ENCODE results near the gene NXPH1.
A peak's percentile ranks its signal among the peaks of the same experiment; 100 is the strongest.

NXPH1 gene

GRCh38 chr7:8433477-8434289 lies at the start of gene NXPH1:
Gene NXPH1, plus strand, starts transcription at chr7:8433609.
- DNase-seq: peak; percentile 40 to 67

- DNase-seq: no peak
Measured at GRCh38 chr7:8384901-8385300, 48.5 kb upstream of the NXPH1 start.

- DNase-seq: no peak
Measured at GRCh38 chr7:8386926-8387550, 46.4 kb upstream of the NXPH1 start.

- DNase-seq: no peak
Measured at GRCh38 chr7:8387551-8388256, 45.7 kb upstream of the NXPH1 start.

GRCh38 chr7:8388257-8388625 lies 45.2 kb upstream of the NXPH1 start:
- no peak for DNase-seq

GRCh38 chr7:8389593-8390261 lies 43.7 kb upstream of the NXPH1 start:
- no peak for DNase-seq

- no peak for DNase-seq
Measured at GRCh38 chr7:8390262-8390626, 43.2 kb upstream of the NXPH1 start.

GRCh38 chr7:8391353-8392062 lies 41.9 kb upstream of the NXPH1 start:
- DNase-seq: no peak

- DNase-seq: no peak
Measured at GRCh38 chr7:8396294-8396693, 37.1 kb upstream of the NXPH1 start.

- DNase-seq: no peak
Measured at GRCh38 chr7:8408871-8409270, 24.5 kb upstream of the NXPH1 start.

- DNase-seq: no peak
Measured at GRCh38 chr7:8411103-8411502, 22.3 kb upstream of the NXPH1 start.

GRCh38 chr7:8413600-8413999 lies 19.8 kb upstream of the NXPH1 start:
- DNase-seq: no peak

GRCh38 chr7:8418629-8419245 lies 14.7 kb upstream of the NXPH1 start:
- peak; percentile 80 to 81 for DNase-seq

- DNase-seq: no peak
Measured at GRCh38 chr7:8422177-8422576, 11.2 kb upstream of the NXPH1 start.

GRCh38 chr7:8423057-8423456 lies 10.4 kb upstream of the NXPH1 start:
- DNase-seq: no peak

GRCh38 chr7:8425223-8425622 lies 8.2 kb upstream of the NXPH1 start:
- DNase-seq: no peak

GRCh38 chr7:8430643-8431042 lies 2.8 kb upstream of the NXPH1 start:
- DNase-seq: no peak

- no peak for DNase-seq
Measured at GRCh38 chr7:8434290-8435002, 1.0 kb downstream of the NXPH1 start.

- DNase-seq: no peak
Measured at GRCh38 chr7:8435095-8435494, 1.7 kb downstream of the NXPH1 start.

- DNase-seq: no peak
Measured at GRCh38 chr7:8435590-8436545, 2.5 kb downstream of the NXPH1 start.
